Panc1 (cell line): Measurements from ENCODE around the gene BPTF. TPM values are rescaled to one million over a fixed set of nuclear protein-coding genes. Genes with fewer than 3 reads are reported as not detected.

Experiments
- ATAC-seq: fragments of 200-7000 bp; cut with Tn5 transposase; 2 replicates; pipeline ENCODE4 v1.9.1; 2020; ENCODE audit warnings: mild to moderate bottlenecking, moderate library complexity
- BruUV-seq: library from RNA; stranded (reverse); fragments of 400-500 nt; replicated peaks from 2 replicates; lab custom pipeline; 2021; lab: Mats Ljungman, UMichigan
- CTCF ChIA-PET: fragments of 300-600 bp; sonication (Branson Sonifier 250); formaldehyde crosslinking; loops from one replicate; lab custom pipeline; 2022; ENCODE audit warnings: antibody characterized with exemption; lab: Charles Lee
- POLR2A ChIA-PET: fragments of 300-600 bp; sonication (Branson Sonifier 250); formaldehyde crosslinking; loops from one replicate; lab custom pipeline; 2022; ENCODE audit warnings: antibody characterized with exemption; lab: Charles Lee
- DNase-seq: peaks from one replicate; pipeline ENCODE4 v3.0.0-alpha.2; 2010; ENCODE audit warnings: low read depth, low spot score
- H3K27ac ChIP-seq: 2 replicates; pipeline ENCODE4 v1.5.1; 2011; ENCODE audit warnings: mild to moderate bottlenecking, low read length, inconsistent platforms
- H3K27me3 ChIP-seq: fragments of 200-500 bp; sonication (Bioruptor generic); 2 replicates; pipeline ENCODE4 v1.6.0; 2014; ENCODE audit warnings: low read length, inconsistent platforms; ENCODE audit not compliant: control insufficient read depth, insufficient read depth
- H3K36me3 ChIP-seq: fragments of 200-500 bp; sonication (Bioruptor generic); 2 replicates; pipeline ENCODE4 v1.5.1; 2014; ENCODE audit warnings: inconsistent platforms, mild to moderate bottlenecking, low read length, moderate library complexity; ENCODE audit not compliant: control insufficient read depth, insufficient read depth
- H3K4me1 ChIP-seq: 2 replicates; pipeline ENCODE4 v1.5.1; 2011; ENCODE audit warnings: inconsistent platforms, mild to moderate bottlenecking, low read length, moderate library complexity; ENCODE audit not compliant: control insufficient read depth, insufficient read depth
- H3K4me3 ChIP-seq, 2 experiments: 2 replicates each; pipeline ENCODE4 v1.5.1; 2011 to 2012; ENCODE audit warnings: low read depth in 2 of 2, low read length in 2 of 2, mild to moderate bottlenecking in 2 of 2, inconsistent platforms in 1 of 2, moderate library complexity in 1 of 2
- H3K9me3 ChIP-seq: fragments of 200-500 bp; sonication (Bioruptor generic); 2 replicates; pipeline ENCODE4 v1.5.1; 2014; ENCODE audit warnings: low read depth, mild to moderate bottlenecking, inconsistent platforms, low read length, moderate library complexity; ENCODE audit not compliant: control insufficient read depth, insufficient read depth
- POLR2AphosphoS5 ChIP-seq: IDR thresholded peaks from 2 replicates; pipeline ENCODE4 v1.6.1; 2012; ENCODE audit warnings: mild to moderate bottlenecking, low read depth, low read length, moderate library complexity
- REST ChIP-seq, 2 experiments: IDR thresholded peaks; 2 replicates each; pipeline ENCODE4 v1.6.1; 2011 to 2012; ENCODE audit warnings: low read depth in 2 of 2, control low read depth in 1 of 2, low read length in 1 of 2, mild to moderate bottlenecking in 1 of 2, moderate library complexity in 1 of 2; ENCODE audit not compliant: insufficient read depth in 1 of 2
- SIN3A ChIP-seq: IDR thresholded peaks from 2 replicates; pipeline ENCODE4 v1.6.1; 2012; ENCODE audit warnings: low read depth, mild to moderate bottlenecking, low read length, moderate library complexity, borderline replicate concordance; ENCODE audit not compliant: insufficient read depth
- TCF7L2 ChIP-seq: IDR thresholded peaks from 2 replicates; pipeline ENCODE4 v1.6.1; 2011; ENCODE audit warnings: mild to moderate bottlenecking, low read depth, low read length, inconsistent platforms
- in situ Hi-C: cut with HindIII; loops from 2 replicates; pipeline ENCODE4 v1.10.0; 2016; ENCODE audit warnings: low sequenced_read_pairs, low pct_unique_long_range_greater_than_20kb
- intact Hi-C: fragments of 100-400 bp; cut with micrococcal nuclease; formaldehyde crosslinking; loops from one replicate; pipeline ENCODE4 v1.10.0; 2022; ENCODE audit not compliant: unreplicated experiment
- total RNA-seq: library from RNA; stranded (reverse); gene quantifications from one replicate; pipeline ENCODE4 v1.2.1, GENCODE V29; 2021; ENCODE audit not compliant: unreplicated experiment
- TF ChIP-seq, protein P1 (sequence below): fragments of 450-650 bp; IDR thresholded peaks from 2 replicates; pipeline ENCODE4 v1.5.1; 2017; ENCODE audit warnings: mild to moderate bottlenecking

The BPTF gene
- total RNA-seq, 1 experiment from 2014 or later = 51.1 TPM

DNA sequence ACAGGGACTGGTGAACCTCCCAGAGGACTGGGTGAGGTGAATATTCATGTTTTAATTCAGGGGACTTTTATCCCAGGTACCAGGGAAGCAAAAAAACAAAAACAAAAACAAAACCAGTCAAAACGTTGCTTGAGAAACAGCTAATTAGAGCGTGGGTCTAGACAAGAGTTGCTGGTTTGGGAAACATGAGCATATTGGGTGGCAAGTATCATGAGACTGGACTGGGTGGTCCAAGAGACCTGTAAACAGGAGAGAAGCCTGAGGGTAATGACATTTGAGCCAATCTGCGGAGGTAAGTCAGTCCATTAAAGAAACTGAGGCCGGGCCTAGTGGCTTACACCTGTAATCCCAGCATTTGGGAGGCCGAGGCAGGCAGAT, 11.5 kb upstream of the BPTF start:
- in situ Hi-C loops (no loop called here), intact Hi-C loops (no loop called here)
- H3K4me1 ChIP-seq = no peaks in the 10 kb centered on the region
- H3K27me3 ChIP-seq = no peaks in the 10 kb centered on the region
- no peak overlapping the region for H3K27ac ChIP-seq
- H3K4me3 ChIP-seq = no peak overlapping the region
- H3K36me3 ChIP-seq = no peaks in the 10 kb centered on the region
- BruUV-seq = no TSS peak
- no peak for TF ChIP-seq TCF7L2
- TF ChIP-seq REST (IDR thresholded peaks at IDR 0.05; ENCODE audit: insufficient read depth in 1 of 2, low read depth in 2 of 2, low read length in 1 of 2) = no peak
- no peak for TF ChIP-seq POLR2AphosphoS5
- TF ChIP-seq, protein P1, sequence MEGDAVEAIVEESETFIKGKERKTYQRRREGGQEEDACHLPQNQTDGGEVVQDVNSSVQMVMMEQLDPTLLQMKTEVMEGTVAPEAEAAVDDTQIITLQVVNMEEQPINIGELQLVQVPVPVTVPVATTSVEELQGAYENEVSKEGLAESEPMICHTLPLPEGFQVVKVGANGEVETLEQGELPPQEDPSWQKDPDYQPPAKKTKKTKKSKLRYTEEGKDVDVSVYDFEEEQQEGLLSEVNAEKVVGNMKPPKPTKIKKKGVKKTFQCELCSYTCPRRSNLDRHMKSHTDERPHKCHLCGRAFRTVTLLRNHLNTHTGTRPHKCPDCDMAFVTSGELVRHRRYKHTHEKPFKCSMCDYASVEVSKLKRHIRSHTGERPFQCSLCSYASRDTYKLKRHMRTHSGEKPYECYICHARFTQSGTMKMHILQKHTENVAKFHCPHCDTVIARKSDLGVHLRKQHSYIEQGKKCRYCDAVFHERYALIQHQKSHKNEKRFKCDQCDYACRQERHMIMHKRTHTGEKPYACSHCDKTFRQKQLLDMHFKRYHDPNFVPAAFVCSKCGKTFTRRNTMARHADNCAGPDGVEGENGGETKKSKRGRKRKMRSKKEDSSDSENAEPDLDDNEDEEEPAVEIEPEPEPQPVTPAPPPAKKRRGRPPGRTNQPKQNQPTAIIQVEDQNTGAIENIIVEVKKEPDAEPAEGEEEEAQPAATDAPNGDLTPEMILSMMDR = no peak
- no peak for TF ChIP-seq SIN3A
- POLR2A ChIA-PET = no interaction called here
- ATAC-seq = no peak
- no peak for DNase-seq
- H3K9me3 ChIP-seq = no peaks in the 10 kb centered on the region
- CTCF ChIA-PET = no interaction called here

DNA sequence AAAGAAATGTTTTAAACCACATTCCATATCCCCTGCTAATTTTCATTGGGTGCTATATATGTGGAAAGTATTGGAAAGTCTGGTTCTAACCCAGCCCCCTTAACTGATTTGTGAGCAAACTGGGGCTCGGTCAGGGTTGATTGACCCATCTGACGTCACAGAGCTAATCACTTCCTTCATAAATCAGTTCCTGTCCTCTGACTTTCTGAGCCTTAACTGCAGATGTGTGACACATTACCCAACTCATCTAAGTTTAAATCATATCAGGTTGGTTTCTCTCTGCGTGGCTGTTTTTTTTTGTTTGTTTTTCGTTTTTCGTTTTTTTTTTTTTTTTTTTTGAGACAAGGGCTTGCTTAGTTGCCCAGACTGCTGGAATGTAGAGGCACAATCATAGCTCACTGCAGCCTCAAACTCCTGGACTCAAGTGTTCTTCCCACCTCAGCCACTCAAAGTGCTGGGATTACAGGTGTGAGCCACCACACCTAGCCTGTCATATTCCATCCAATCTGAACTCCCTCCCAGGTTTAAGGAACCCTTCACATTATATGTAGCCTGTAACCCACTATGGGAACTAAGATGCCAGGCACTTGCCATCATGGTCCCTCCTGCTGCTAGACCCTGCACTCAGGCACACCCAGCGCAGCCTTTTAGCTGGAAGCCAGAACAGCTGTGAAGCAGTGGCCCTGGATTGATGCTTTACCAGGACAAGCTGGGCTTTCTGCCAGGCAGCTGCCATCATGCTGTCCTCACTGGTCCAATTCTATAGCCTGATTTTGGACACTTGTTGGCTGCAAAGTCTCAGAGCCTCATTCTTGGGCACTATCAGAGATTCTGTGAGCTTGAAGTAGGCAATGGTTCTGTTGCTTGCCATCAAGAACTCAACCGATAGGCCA, 6.9 kb upstream of the BPTF start:
- ChIA-PET CTCF (no interaction called here), POLR2A (interaction anchor here (0.7 kb wide), 1 partner anchor 217 kb away, joined by 4 read pairs; the partner anchor contains the start of gene KPNA2)
- no peak for DNase-seq
- H3K4me1 ChIP-seq = no peaks in the 10 kb centered on the region
- no peak overlapping the region for H3K27ac ChIP-seq
- ATAC-seq = no peak
- no peak overlapping the region for H3K4me3 ChIP-seq
- BruUV-seq = no TSS peak
- in situ Hi-C loops = no loop called here
- intact Hi-C loops = no loop called here
- no peaks in the 10 kb centered on the region for H3K36me3 ChIP-seq
- no peaks in the 10 kb centered on the region for H3K9me3 ChIP-seq
- no peaks in the 10 kb centered on the region for H3K27me3 ChIP-seq
- TF ChIP-seq POLR2AphosphoS5 = no peak

- TF ChIP-seq POLR2AphosphoS5 (no peak), SIN3A (no peak), TCF7L2 (no peak), REST (IDR thresholded peaks at IDR 0.05; ENCODE audit: insufficient read depth in 1 of 2, low read depth in 2 of 2, low read length in 1 of 2) (no peak)
- TF ChIP-seq, protein P1 = no peak
- H3K9me3 ChIP-seq = no peaks in the 10 kb centered on the region
- H3K36me3 ChIP-seq = no peaks in the 10 kb centered on the region
- ChIA-PET POLR2A (interaction anchor here (0.6 kb wide), 1 partner anchor 17 kb away, joined by 10 read pairs; no protein-coding TSS in a partner anchor), CTCF (no interaction called here)
- no TSS peak for BruUV-seq
- in situ Hi-C loops (no loop called here), intact Hi-C loops (no loop called here)
- no peak for DNase-seq
- H3K4me1 ChIP-seq = no peaks in the 10 kb centered on the region
- H3K27ac ChIP-seq = no peak overlapping the region
- no peak overlapping the region for H3K4me3 ChIP-seq
- H3K27me3 ChIP-seq = no peaks in the 10 kb centered on the region
- ATAC-seq = no peak
Observed at GRCh38 chr17:67819722-67820121, 5.6 kb upstream of the BPTF start.
